GM12878 (cell line): ENCODE measurements around the gene TTLL10.

Source experiments
- CTCF ChIP-seq, 3 experiments: IDR thresholded peaks in 2 of 3; conservative IDR thresholded peaks in 1 of 3; 2 replicates each; pipeline ENCODE4 v1.5.1; 2011; ENCODE audit warnings: low read depth in 3 of 3, low read length in 3 of 3, mild to moderate bottlenecking in 3 of 3, control low read depth in 2 of 3, moderate library complexity in 2 of 3, inconsistent platforms in 1 of 3, mixed read lengths in 1 of 3; ENCODE audit not compliant: control insufficient read depth in 2 of 3, insufficient read depth in 1 of 3; ENCODE audit errors: extremely low read depth in 1 of 3
- EP300 ChIP-seq, 2 experiments: fragments of 150-350 bp in 1 of 2; IDR thresholded peaks; 2 replicates each; pipeline ENCODE4 v1.6.1; 2011 to 2012; ENCODE audit warnings: low read depth in 2 of 2, low read length in 2 of 2, borderline replicate concordance in 1 of 2, improper control_type of control experiment in 1 of 2, inconsistent platforms in 1 of 2; ENCODE audit not compliant: control insufficient read depth in 1 of 2
- EZH2 ChIP-seq: IDR thresholded peaks from 2 replicates; pipeline ENCODE4 v1.6.1; 2012; ENCODE audit warnings: low read depth, mild to moderate bottlenecking, control low read depth, inconsistent platforms, low read length, borderline replicate concordance; ENCODE audit not compliant: control insufficient read depth
- KDM1A ChIP-seq: fragments of 200-600 bp; sonication (generic); IDR thresholded peaks from 2 replicates; pipeline ENCODE4 v1.6.1; 2016; ENCODE audit warnings: borderline replicate concordance
- SIN3A ChIP-seq: IDR thresholded peaks from 2 replicates; pipeline ENCODE4 v1.6.1; 2012; ENCODE audit warnings: low read depth, low read length, improper control_type of control experiment
- SP1 ChIP-seq: IDR thresholded peaks from one replicate; pipeline ENCODE4 v1.6.1; 2011; ENCODE audit warnings: low read depth, low read length
- TAF1 ChIP-seq: IDR thresholded peaks from 2 replicates; pipeline ENCODE4 v1.6.1; 2011; ENCODE audit warnings: mild to moderate bottlenecking, low read depth, low read length, borderline replicate concordance
- ZNF274 ChIP-seq: IDR thresholded peaks from one replicate; pipeline ENCODE4 v1.8.0; 2011; ENCODE audit not compliant: insufficient read length, insufficient read depth

GRCh38 chr1:1236176-1236763 is 62.6 kb downstream of the TTLL10 start:
- no peak for TF ChIP-seq ZNF274
- no peak for TF ChIP-seq EP300 (IDR thresholded peaks at IDR 0.05; ENCODE audit: borderline replicate concordance in 1 of 2, control insufficient read depth in 1 of 2, low read depth in 2 of 2, low read length in 2 of 2)
- no peak for TF ChIP-seq KDM1A
- no peak for TF ChIP-seq CTCF (IDR thresholded peaks at IDR 0.05 in 2 of 3, conservative IDR thresholded peaks at IDR 0.05 in 1 of 3; ENCODE audit: control insufficient read depth in 2 of 3, extremely low read depth in 1 of 3, insufficient read depth in 1 of 3, low read depth in 3 of 3, low read length in 3 of 3)
- TF ChIP-seq EZH2, result no peak
- TF ChIP-seq SIN3A, result no peak
- TF ChIP-seq SP1, result no peak
- TF ChIP-seq TAF1, result no peak
